IPS-15b (cell line): ENCODE results near the gene BANF1.
"Not testable (repeated sequence)": the region's sequence is repeated elsewhere in the genome, so short reads cannot be mapped to it uniquely, and the experiment has no call there.

Experiments used
- H3K27me3 ChIP-seq: one replicate; pipeline ENCODE4 v1.6.1; 2013; ENCODE audit warnings: low read length; ENCODE audit not compliant: control insufficient read depth, insufficient read depth
- H3K36me3 ChIP-seq: one replicate; pipeline ENCODE4 v1.6.1; 2013; ENCODE audit warnings: low read length; ENCODE audit not compliant: control insufficient read depth, insufficient read depth
- H3K4me1 ChIP-seq: one replicate; pipeline ENCODE4 v1.6.1; 2013; ENCODE audit warnings: mild to moderate bottlenecking, low read length; ENCODE audit not compliant: control insufficient read depth, insufficient read depth
- H3K4me3 ChIP-seq: one replicate; pipeline ENCODE4 v1.5.1; 2013; ENCODE audit warnings: low read depth, low read length
- H3K9ac ChIP-seq: one replicate; pipeline ENCODE4 v1.6.1; 2013; ENCODE audit warnings: low read depth, mild to moderate bottlenecking, low read length
- H3K9me3 ChIP-seq: one replicate; pipeline ENCODE4 v1.6.1; 2013; ENCODE audit warnings: mild to moderate bottlenecking, low read length; ENCODE audit not compliant: control insufficient read depth, insufficient read depth

BANF1 gene

GRCh38 chr11:66006134-66006890, 4.0 kb downstream of the BANF1 start:
- peaks cover 2% of the 10 kb centered on the region for H3K27me3 ChIP-seq
- no peak overlapping the region for H3K4me3 ChIP-seq
- H3K36me3 ChIP-seq, result peaks cover 2% of the 10 kb centered on the region
- H3K4me1 ChIP-seq, result peaks cover 6% of the 10 kb centered on the region
- H3K9ac ChIP-seq, result peak overlapping the region; percentile 65
- no peaks in the 10 kb centered on the region for H3K9me3 ChIP-seq

GRCh38 chr11:66006891-66007176, 4.5 kb downstream of the BANF1 start:
- Histone ChIP-seq H3K9ac (peak overlapping the region; percentile 65), H3K36me3 (peaks cover 2% of the 10 kb centered on the region), H3K4me1 (peaks cover 6% of the 10 kb centered on the region), H3K4me3 (no peak overlapping the region), H3K27me3 (peaks cover 5% of the 10 kb centered on the region), H3K9me3 (no peaks in the 10 kb centered on the region)

- peak overlapping the region; percentile 65 for H3K9ac ChIP-seq
These were observed 4.9 kb downstream of the BANF1 start for GRCh38 chr11:66007201-66007634.

GRCh38 chr11:66008095-66008467, 5.8 kb downstream of the BANF1 start:
- H3K9ac ChIP-seq, result peak overlapping the region; percentile 37
- H3K9me3 ChIP-seq, result no peaks in the 10 kb centered on the region
- no peak overlapping the region for H3K4me3 ChIP-seq
- peaks cover 2% of the 10 kb centered on the region for H3K36me3 ChIP-seq
- peaks cover 10% of the 10 kb centered on the region for H3K27me3 ChIP-seq
- H3K4me1 ChIP-seq, result peaks cover 6% of the 10 kb centered on the region

More at GRCh38 chr11:66007201-66007634, 4.9 kb downstream of the BANF1 start:
- peaks cover 6% of the 10 kb centered on the region for H3K27me3 ChIP-seq
- no peaks in the 10 kb centered on the region for H3K9me3 ChIP-seq
- peaks cover 2% of the 10 kb centered on the region for H3K36me3 ChIP-seq
- peaks cover 6% of the 10 kb centered on the region for H3K4me1 ChIP-seq
- H3K4me3 ChIP-seq, result no peak overlapping the region

- Histone ChIP-seq H3K9ac (no peak overlapping the region), H3K27me3 (peaks cover 10% of the 10 kb centered on the region), H3K9me3 (no peaks in the 10 kb centered on the region), H3K4me3 (no peak overlapping the region), H3K36me3 (peaks cover 2% of the 10 kb centered on the region), H3K4me1 (peaks cover 6% of the 10 kb centered on the region)
These were observed 6.3 kb downstream of the BANF1 start for GRCh38 chr11:66008468-66009101.

- not testable (repeated sequence) for H3K4me3 ChIP-seq, H3K9ac ChIP-seq, H3K36me3 ChIP-seq, H3K27me3 ChIP-seq, H3K9me3 ChIP-seq, H3K4me1 ChIP-seq
These were observed 7.7 kb downstream of the BANF1 start for GRCh38 chr11:66010036-66010435.

- H3K4me1 ChIP-seq, result peaks cover 6% of the 10 kb centered on the region
- H3K4me3 ChIP-seq, result peak overlapping the region; percentile 14
These were observed 9.0 kb downstream of the BANF1 start for GRCh38 chr11:66011239-66011784.

GRCh38 chr11:66011785-66012303, 9.5 kb downstream of the BANF1 start, which contains the start of gene CST6:
Gene CST6, plus strand, starts transcription at chr11:66012008. Its CDS starts 37 bp downstream, at chr11:66012045.
- Histone ChIP-seq H3K27me3 (peaks cover 10% of the 10 kb centered on the region), H3K4me1 (peaks cover 3% of the 10 kb centered on the region), H3K36me3 (no peaks in the 10 kb centered on the region), H3K9ac (no peak within 1 kb of the TSS), H3K9me3 (no peaks in the 10 kb centered on the region), H3K4me3 (peak within 1 kb of the TSS; percentile 22)

More at GRCh38 chr11:66011239-66011784, 9.0 kb downstream of the BANF1 start:
- Histone ChIP-seq H3K9ac (no peak overlapping the region), H3K9me3 (no peaks in the 10 kb centered on the region), H3K27me3 (peaks cover 10% of the 10 kb centered on the region), H3K36me3 (no peaks in the 10 kb centered on the region)

- no peaks in the 10 kb centered on the region for H3K4me1 ChIP-seq
- no peak overlapping the region for H3K4me3 ChIP-seq
- H3K36me3 ChIP-seq, result no peaks in the 10 kb centered on the region
- H3K9ac ChIP-seq, result no peak overlapping the region
- peaks cover 10% of the 10 kb centered on the region for H3K27me3 ChIP-seq
- H3K9me3 ChIP-seq, result no peaks in the 10 kb centered on the region
These were observed 10.2 kb downstream of the BANF1 start for GRCh38 chr11:66012371-66012945.

- Histone ChIP-seq H3K36me3 (no peaks in the 10 kb centered on the region), H3K9ac (no peak overlapping the region), H3K4me3 (no peak overlapping the region), H3K27me3 (peaks cover 10% of the 10 kb centered on the region), H3K4me1 (no peaks in the 10 kb centered on the region), H3K9me3 (no peaks in the 10 kb centered on the region)
These were observed 10.9 kb downstream of the BANF1 start for GRCh38 chr11:66012946-66013761.

- H3K4me3 ChIP-seq, result no peak overlapping the region
- no peaks in the 10 kb centered on the region for H3K4me1 ChIP-seq
- H3K36me3 ChIP-seq, result no peaks in the 10 kb centered on the region
- H3K27me3 ChIP-seq, result peaks cover 10% of the 10 kb centered on the region
- H3K9me3 ChIP-seq, result no peaks in the 10 kb centered on the region
- no peak overlapping the region for H3K9ac ChIP-seq
These were observed 11.4 kb downstream of the BANF1 start for GRCh38 chr11:66013762-66014100.
